Esophagus squamous epithelium (tissue), 5 donors: ENCODE measurements around the gene PGR. TPM values are rescaled to one million over a fixed set of nuclear protein-coding genes. Genes with fewer than 3 reads are reported as not detected.

ENCODE experiments used
- DNase-seq: peaks from one replicate; lab custom pipeline; 2025; lab: John Stamatoyannopoulos, UW
- H3K27ac ChIP-seq, 4 donors: fragments of 200-600 bp; sonication (generic); one replicate each; pipeline ENCODE4 v1.5.1; 2016 to 2019; ENCODE audit warnings: mild to moderate bottlenecking in 1 of 4
- H3K27me3 ChIP-seq, 4 donors: fragments of 200-600 bp; sonication (generic); 1 replicate in 3 of 4; 2 replicates in 1 of 4; pipeline versions ENCODE4 v1.5.1 to v1.6.0; 2017 to 2021; ENCODE audit warnings: antibody characterized with exemption in 1 of 4
- H3K36me3 ChIP-seq, 3 donors: fragments of 200-600 bp; sonication (generic); one replicate each; pipeline ENCODE4 v1.5.1; 2016 to 2019
- H3K4me1 ChIP-seq, 3 donors: fragments of 200-600 bp; sonication (generic); one replicate each; pipeline ENCODE4 v1.5.1; 2017 to 2019
- H3K4me3 ChIP-seq, 4 donors: fragments of 200-600 bp; sonication (generic); 1 replicate in 3 of 4; 2 replicates in 1 of 4; pipeline ENCODE4 v1.5.1; 2016 to 2019; ENCODE audit warnings: mild to moderate bottlenecking in 2 of 4, moderate library complexity in 1 of 4
- H3K9me3 ChIP-seq, 3 donors: fragments of 200-600 bp; sonication (generic); one replicate each; pipeline ENCODE4 v1.5.1; 2016 to 2019
- CTCF ChIP-seq, 6 experiments: fragments of 450-650 bp in 4 of 6; fragments of 200-600 bp in 2 of 6; sonication (generic) in 2 of 6; IDR thresholded peaks; one replicate each; pipeline ENCODE4 v1.5.1; 2016 to 2019; ENCODE audit warnings: antibody characterized with exemption in 6 of 6, mild to moderate bottlenecking in 4 of 6, moderate library complexity in 4 of 6
- POLR2A ChIP-seq, 4 donors: fragments of 450-650 bp; IDR thresholded peaks; one replicate each; pipeline ENCODE4 v1.6.1; 2017; ENCODE audit warnings: antibody characterized with exemption in 4 of 4, mild to moderate bottlenecking in 4 of 4, moderate library complexity in 3 of 4
- whole genome bisulfite sequencing, 2 donors: methylation state at CpG; one replicate each; pipeline ENCODE4 v1.1.5; 2018; 5-methylcytosine and 5-hydroxymethylcytosine counted together
- intact Hi-C: fragments of 100-400 bp; cut with DNase I; formaldehyde crosslinking; loops from one replicate; pipeline ENCODE4 v1.15.0; 2022
- total RNA-seq, 4 donors: library from RNA; depleted of rRNA; stranded (reverse); fragments of >200 nt; gene quantifications; one replicate each; pipeline ENCODE4 v1.1.0, GENCODE V29; 2016
- donor health status: DM: yes; HTN: yes; CAD: no.

Gene PGR
- total RNA-seq, 4 donors from 2014 or later: under 0.01 to 1.3 (median 0.29) TPM

DNA sequence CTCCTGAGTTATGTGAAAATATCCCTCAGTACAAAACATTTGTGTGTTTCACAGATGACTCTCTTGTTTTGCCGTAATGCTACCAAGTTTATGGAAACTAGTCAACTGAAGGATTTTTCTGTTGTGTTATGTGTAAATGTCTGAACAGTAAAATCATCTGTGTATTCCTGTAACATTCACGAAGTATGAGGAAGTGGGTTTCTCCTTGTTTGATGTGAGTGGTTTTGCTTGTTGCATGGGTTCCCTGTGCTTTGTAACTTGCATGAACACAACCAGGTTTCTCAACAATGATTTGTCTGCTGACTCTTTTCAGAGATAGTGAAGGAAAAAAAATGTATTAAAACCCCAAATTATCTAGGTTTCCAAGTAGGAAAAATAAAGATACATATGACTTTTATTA is 138.1 kb downstream of the PGR start:
- TF ChIP-seq POLR2A (IDR thresholded peaks at IDR 0.05): no peak
- Histone ChIP-seq H3K4me3 (no peak overlapping the region), H3K4me1 (no peaks in the 10 kb centered on the region), H3K9me3 (no peaks in the 10 kb centered on the region), H3K36me3 (no peaks in the 10 kb centered on the region), H3K27me3 (no peaks in the 10 kb centered on the region), H3K27ac (no peak overlapping the region)
- intact Hi-C loops: no loop called here
- DNase-seq: no peak
- 57 to 64% methylated on average over 2 of the region's 2 CpGs for WGBS, 2 donors

DNA sequence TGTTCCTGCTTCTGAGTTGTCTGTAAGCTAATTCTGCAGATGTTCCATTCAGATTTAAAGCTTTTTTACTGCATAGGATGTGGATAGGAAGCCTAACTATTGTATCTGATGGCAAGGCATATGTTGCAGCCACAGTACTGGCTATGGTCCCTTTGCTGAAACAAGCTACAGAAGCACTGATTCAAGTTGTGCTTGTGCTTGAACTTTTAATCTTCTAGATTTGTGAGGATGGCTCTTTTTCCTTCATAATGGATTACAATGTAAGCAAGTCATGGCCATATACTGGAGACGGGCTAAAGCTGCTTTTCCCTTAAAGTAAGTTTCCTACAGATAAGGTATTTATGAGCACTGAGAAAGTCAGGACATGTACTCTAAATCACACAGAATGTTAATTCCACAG is 138.7 kb downstream of the PGR start:
- 89 to 100% methylated on average over 1 of the region's 1 CpG for WGBS, 2 donors
- Histone ChIP-seq H3K4me1 (no peaks in the 10 kb centered on the region), H3K36me3 (no peaks in the 10 kb centered on the region), H3K27ac (no peak overlapping the region), H3K9me3 (no peaks in the 10 kb centered on the region), H3K27me3 (no peaks in the 10 kb centered on the region), H3K4me3 (no peak overlapping the region)
- no peak for TF ChIP-seq POLR2A (IDR thresholded peaks at IDR 0.05)
- TF ChIP-seq CTCF (IDR thresholded peaks at IDR 0.05): no peak
- DNase-seq: no peak
- intact Hi-C loops: no loop called here

- Histone ChIP-seq H3K4me1 (no peaks in the 10 kb centered on the region), H3K4me3 (no peak overlapping the region), H3K36me3 (no peaks in the 10 kb centered on the region), H3K9me3 (no peaks in the 10 kb centered on the region), H3K27ac (no peak overlapping the region), H3K27me3 (no peaks in the 10 kb centered on the region)
- no peak for TF ChIP-seq POLR2A (IDR thresholded peaks at IDR 0.05)
- no peak for TF ChIP-seq CTCF (IDR thresholded peaks at IDR 0.05)
- no peak for DNase-seq
- intact Hi-C loops: no loop called here
- WGBS, 2 donors: 87 to 90% methylated on average over 3 of the region's 3 CpGs
Observed at GRCh38 chr11:100984668-100985067, 144.9 kb downstream of the PGR start.

DNA sequence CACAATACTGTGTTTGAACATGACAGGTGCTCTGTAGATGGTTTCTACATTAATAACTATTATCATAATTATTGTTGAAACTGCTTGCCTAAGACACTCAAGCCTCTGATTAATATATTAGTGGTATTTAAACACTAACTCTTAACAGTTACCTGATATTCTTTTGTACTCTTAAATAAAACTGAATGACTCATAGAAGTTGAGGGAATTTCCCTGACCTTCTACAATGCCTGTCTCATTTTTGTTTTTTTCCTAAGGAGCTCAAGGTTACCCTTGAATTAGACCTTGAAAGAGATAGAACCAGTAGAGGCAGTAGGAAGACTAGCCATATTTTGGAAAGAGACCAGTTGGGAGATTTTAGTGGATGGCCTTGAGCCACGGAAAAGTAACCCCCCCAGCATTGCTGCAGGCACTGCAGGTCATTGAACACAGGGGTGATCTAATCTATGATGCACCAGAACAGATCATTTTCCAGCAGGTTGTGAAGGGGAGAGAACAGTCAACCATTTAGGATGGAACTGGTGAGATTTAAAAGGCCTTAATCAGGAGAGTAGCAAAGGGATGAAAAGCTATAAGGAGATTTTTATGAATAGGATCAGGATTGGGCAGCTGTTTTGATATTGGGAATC is 148.3 kb downstream of the PGR start:
- no peak for DNase-seq
- intact Hi-C loops: no loop called here
- no peak overlapping the region for H3K4me3 ChIP-seq
- H3K36me3 ChIP-seq: peaks cover 0 to 14% (median 0%) of the 10 kb centered on the region in 3 donors
- WGBS, 2 donors: 50 to 63% methylated on average over 1 of the region's 1 CpG
- H3K9me3 ChIP-seq: no peaks in the 10 kb centered on the region
- no peak overlapping the region for H3K27ac ChIP-seq
- no peak for TF ChIP-seq POLR2A (IDR thresholded peaks at IDR 0.05)
- TF ChIP-seq CTCF (IDR thresholded peaks at IDR 0.05): no peak
- no peaks in the 10 kb centered on the region for H3K4me1 ChIP-seq
- no peaks in the 10 kb centered on the region for H3K27me3 ChIP-seq

- 86 to 88% methylated on average over 3 of the region's 3 CpGs for WGBS, 2 donors
- H3K27ac ChIP-seq: no peak overlapping the region
- H3K36me3 ChIP-seq: peaks cover 0 to 26% (median 0%) of the 10 kb centered on the region in 3 donors
- no peak overlapping the region for H3K4me3 ChIP-seq
- H3K27me3 ChIP-seq: no peaks in the 10 kb centered on the region
- no peaks in the 10 kb centered on the region for H3K4me1 ChIP-seq
- intact Hi-C loops: no loop called here
- H3K9me3 ChIP-seq: no peaks in the 10 kb centered on the region
- TF ChIP-seq POLR2A (IDR thresholded peaks at IDR 0.05): no peak
- TF ChIP-seq CTCF (IDR thresholded peaks at IDR 0.05): no peak
- no peak for DNase-seq
Observed at GRCh38 chr11:100980156-100980555, 149.5 kb downstream of the PGR start.
